ENCODE measurements around the gene OTOR.
A peak's percentile ranks its signal among the peaks of the same experiment; 100 is the strongest.

Gene OTOR

GRCh38 chr20:16749573-16749972 is 1.4 kb downstream of the OTOR start:
- no peak for DNase-seq (ENCODE audit: low read depth, low spot score)

- DNase-seq (ENCODE audit: low read depth, low spot score), result no peak
Measured at GRCh38 chr20:16752082-16752481, 3.9 kb downstream of the OTOR start.

DNA sequence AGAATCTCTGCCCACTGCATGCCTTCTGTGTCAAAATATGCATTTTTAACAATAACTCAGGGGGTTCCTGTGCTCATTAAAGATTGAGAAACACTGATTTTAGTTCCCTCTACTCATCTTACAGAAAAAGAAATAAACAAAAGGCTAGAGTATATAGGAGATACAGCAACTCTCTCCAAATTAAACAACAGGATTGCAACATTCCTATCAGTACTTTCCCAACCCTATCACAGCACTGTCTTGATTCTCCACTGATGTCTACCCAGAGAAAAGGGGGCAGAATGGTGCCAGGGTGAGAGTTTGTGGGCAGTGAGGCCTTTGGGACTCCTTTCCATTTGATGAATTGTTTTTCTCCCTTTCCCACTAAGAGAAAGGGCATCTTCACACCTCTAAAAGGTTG is 4.7 kb downstream of the OTOR start:
- no peak for DNase-seq (ENCODE audit: low read depth, low spot score)

- no peak for DNase-seq (ENCODE audit: low read depth, low spot score)
Measured at GRCh38 chr20:16758454-16759180, 10.5 kb downstream of the OTOR start.

DNA sequence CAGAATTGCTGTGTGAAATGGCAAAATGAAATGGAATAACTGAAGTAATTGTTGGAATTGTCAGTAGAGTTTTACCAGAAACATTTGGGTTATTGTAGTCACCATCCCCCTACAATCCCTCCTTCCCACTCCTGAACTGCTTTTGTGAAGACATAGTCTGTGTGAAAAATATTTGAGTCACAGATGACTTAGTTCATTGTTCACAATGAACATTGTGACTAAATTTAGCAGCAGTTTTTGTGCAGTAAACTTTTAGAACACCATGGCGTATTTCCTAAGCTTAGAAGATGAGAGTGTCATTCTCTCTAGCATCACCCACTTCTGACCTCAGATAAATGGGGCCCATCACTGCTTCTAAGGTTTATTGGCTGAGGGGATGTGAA is 11.0 kb downstream of the OTOR start:
- DNase-seq (ENCODE audit: low read depth, low spot score), result no peak

DNA sequence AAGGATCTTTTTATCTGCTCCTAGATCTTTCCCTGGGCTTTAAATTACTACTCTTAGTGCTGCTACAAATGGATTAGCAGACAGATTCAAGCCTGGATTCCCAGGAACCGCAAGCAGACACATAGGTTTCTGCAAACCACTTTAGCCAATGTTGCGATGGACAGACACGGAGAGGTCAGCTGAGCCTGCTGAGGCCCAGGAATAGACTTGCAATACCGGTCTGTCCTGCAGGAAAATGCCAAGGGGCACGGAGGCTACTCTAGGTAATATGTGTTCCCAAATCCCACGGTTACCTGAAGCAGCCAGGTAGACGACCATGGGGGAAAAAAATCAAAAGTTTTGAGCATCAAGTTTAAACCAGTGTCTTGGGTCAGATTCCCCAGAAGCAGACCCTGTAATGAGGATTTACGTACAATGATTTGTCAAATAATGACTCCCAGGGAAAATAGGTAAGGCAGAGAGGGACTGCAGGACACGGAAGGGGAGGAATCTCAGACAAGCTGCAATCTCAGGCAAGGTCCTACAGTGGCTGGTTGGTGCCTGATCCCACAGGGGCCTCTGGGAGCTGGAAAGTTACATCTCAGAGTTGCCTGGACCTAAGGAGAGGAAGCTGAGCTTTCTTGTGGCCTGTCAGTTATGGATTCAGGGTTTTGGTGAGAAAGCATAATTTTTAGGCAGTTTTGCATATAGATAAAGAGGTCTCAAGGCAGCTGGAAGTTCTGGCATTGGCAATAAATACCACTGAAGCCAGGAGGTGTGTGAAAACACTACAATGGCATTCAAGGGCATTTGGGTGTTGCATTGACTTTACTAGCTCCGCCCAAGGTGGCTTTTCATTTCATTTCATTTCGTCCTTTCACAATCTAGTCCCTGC is 12.5 kb downstream of the OTOR start:
- no peak for DNase-seq (ENCODE audit: low read depth, low spot score)

DNA sequence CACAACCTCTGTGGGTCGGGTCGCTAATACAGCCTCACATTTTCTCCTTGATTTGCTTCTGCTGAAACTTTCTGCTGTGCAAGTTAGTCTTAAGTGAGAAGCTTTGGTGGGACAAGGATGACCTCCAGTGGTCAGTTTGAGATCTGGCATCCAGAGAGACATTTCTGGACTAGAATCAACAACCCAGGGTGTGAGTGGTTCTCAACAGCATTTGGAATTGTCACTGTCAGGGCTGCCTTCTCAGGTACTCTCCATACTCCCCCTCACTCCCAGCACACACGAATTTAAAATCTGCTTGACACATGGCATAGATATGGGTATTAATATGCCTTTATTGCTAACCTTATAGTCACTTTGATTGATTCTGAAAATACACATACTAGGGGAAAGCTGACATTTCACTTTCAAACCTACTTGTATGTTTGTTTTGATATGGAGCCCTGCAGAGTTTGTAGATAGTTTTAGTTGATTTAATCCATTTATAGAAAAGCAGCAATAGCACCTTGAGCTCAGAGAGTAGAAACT is 13.2 kb downstream of the OTOR start:
- peak; percentile 67 for DNase-seq (ENCODE audit: low read depth, low spot score)

DNA sequence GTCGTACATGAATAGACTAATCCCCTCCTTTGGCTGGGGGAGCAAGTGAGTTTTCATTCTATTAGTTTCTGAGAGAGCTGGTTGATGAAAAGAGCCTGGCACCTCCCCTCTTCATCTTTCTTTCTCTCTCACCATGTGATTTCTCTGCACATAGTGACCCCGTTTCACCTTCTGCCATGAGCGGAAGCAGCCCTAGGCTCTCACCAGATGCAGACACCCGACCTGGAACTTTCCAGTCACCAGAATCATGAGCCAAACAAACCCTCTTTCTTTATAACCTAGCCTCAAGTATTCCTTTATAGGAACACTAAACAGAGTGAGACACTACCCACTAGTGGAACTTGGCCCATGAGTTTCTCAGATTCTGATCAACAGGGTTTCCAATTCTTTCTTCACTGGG is 16.4 kb downstream of the OTOR start:
- DNase-seq (ENCODE audit: low read depth, low spot score), result no peak

DNA sequence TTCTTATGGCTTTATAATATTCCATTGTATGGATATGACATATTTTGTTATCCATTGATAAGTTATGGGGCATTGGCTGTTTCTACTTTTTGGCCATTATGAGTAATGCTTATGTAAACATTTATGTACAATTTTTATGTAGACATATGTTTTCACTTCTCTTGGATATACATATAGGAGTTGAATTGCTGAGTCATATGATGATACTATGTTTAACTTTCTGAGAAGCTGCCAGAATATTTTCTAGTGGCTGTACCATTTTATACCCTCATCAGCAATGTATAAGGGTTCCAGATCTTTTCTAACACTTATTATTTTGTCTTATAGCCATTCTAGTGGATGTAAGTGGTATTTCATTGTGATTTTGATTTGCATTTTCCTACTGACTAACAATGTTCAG is 23.1 kb downstream of the OTOR start:
- no peak for DNase-seq (ENCODE audit: low read depth, low spot score)

- DNase-seq (ENCODE audit: low read depth, low spot score), result no peak
Measured at GRCh38 chr20:16775961-16776360, 27.8 kb downstream of the OTOR start.

GRCh38 chr20:16777126-16777525 is 29.0 kb downstream of the OTOR start:
- DNase-seq (ENCODE audit: low read depth, low spot score), result no peak

- DNase-seq (ENCODE audit: low read depth, low spot score), result no peak
Measured at GRCh38 chr20:16778159-16778558, 30.0 kb downstream of the OTOR start.

DNA sequence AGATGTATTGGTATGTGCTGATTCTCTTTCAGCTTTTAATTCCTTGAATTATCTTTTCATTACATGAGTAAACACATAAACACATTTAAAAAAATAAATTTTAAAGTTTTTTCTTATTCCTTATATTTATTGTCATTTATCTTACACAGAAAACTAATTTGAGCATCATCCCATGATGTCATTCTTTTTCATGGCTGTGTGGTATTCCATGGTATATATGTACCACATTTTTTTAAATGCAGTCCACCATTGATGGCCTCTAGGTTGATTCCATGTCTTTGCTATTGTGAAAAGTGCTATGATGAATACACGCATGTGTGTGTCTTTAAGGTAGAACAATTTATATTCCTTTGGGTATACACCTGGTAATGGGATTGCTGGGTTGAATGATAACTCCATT is 33.3 kb downstream of the OTOR start:
- DNase-seq (ENCODE audit: low read depth, low spot score), result no peak

DNA sequence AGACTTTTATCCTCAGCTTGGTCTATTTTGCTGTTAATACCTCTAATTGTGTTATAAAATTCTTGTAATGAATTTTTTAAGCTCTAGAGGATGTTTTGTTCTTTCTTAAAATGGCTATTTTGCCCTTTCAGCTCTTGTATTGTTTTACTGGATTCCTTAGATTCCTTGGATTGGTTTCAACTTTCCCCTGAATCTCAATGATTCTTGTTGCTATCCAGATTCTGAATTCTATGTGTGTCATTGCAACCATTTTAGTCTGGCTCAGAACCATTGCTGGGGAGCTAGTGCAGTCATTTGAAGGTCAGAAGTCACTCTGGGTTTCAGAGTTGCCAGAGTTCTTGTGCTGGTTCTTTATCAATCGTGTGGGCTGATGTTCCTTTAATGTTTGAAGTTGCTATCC is 37.1 kb downstream of the OTOR start:
- DNase-seq (ENCODE audit: low read depth, low spot score), result no peak
